GM23248 (cell line): Measurements from ENCODE around the gene ACY1. TPM values are rescaled to one million over a fixed set of nuclear protein-coding genes. Genes with fewer than 3 reads are reported as not detected.

Source experiments
- DNase-seq: peaks from one replicate; pipeline ENCODE4 v3.0.0-alpha.2; 2015
- H2AFZ ChIP-seq: fragments of 200-600 bp; sonication (generic); 2 replicates; pipeline ENCODE4 v1.6.1; 2016; ENCODE audit warnings: antibody characterized with exemption
- H3F3A ChIP-seq: fragments of 200-600 bp; sonication (generic); 2 replicates; pipeline ENCODE4 v1.6.1; 2016; ENCODE audit warnings: mild to moderate bottlenecking, antibody characterized with exemption, mixed run types; ENCODE audit not compliant: insufficient read depth
- H3K27ac ChIP-seq: fragments of 200-600 bp; sonication (generic); 2 replicates; pipeline ENCODE4 v1.5.1; 2016; ENCODE audit warnings: mild to moderate bottlenecking
- H3K27me3 ChIP-seq: fragments of 200-600 bp; sonication (generic); replicated peaks from 2 replicates; pipeline ENCODE4 v1.6.1; 2016; ENCODE audit warnings: mild to moderate bottlenecking; ENCODE audit not compliant: insufficient read depth
- H3K36me3 ChIP-seq: fragments of 200-600 bp; sonication (generic); 2 replicates; pipeline ENCODE4 v1.6.1; 2016; ENCODE audit warnings: low read depth, mild to moderate bottlenecking
- H3K4me1 ChIP-seq: fragments of 200-600 bp; sonication (generic); 2 replicates; pipeline ENCODE4 v1.6.1; 2016; ENCODE audit warnings: mild to moderate bottlenecking; ENCODE audit not compliant: insufficient read depth
- H3K4me2 ChIP-seq: fragments of 200-600 bp; sonication (generic); one replicate; pipeline ENCODE4 v1.6.1; 2016; ENCODE audit warnings: mild to moderate bottlenecking; ENCODE audit not compliant: unreplicated experiment
- H3K4me3 ChIP-seq: fragments of 200-600 bp; sonication (generic); 2 replicates; pipeline ENCODE4 v1.5.1; 2016; ENCODE audit warnings: mild to moderate bottlenecking
- H3K79me2 ChIP-seq: fragments of 200-600 bp; sonication (generic); 2 replicates; pipeline ENCODE4 v1.6.1; 2016; ENCODE audit warnings: mild to moderate bottlenecking; ENCODE audit not compliant: insufficient read depth
- H3K9ac ChIP-seq: fragments of 200-600 bp; sonication (generic); 2 replicates; pipeline ENCODE4 v1.6.1; 2016; ENCODE audit warnings: mild to moderate bottlenecking
- H3K9me2 ChIP-seq: fragments of 200-600 bp; sonication (generic); 2 replicates; pipeline ENCODE4 v1.6.1; 2016; ENCODE audit warnings: mixed run types, mild to moderate bottlenecking, moderate library complexity; ENCODE audit not compliant: insufficient read depth
- H3K9me3 ChIP-seq: fragments of 200-600 bp; sonication (generic); one replicate; pipeline ENCODE4 v1.6.1; 2017; ENCODE audit warnings: low read depth
- H4K20me1 ChIP-seq: fragments of 200-600 bp; sonication (generic); 2 replicates; pipeline ENCODE4 v1.6.0; 2016; ENCODE audit not compliant: insufficient read depth
- EZH2 ChIP-seq: fragments of 200-600 bp; sonication (generic); IDR thresholded peaks from 2 replicates; pipeline ENCODE4 v1.6.1; 2018; ENCODE audit warnings: antibody characterized with exemption, mild to moderate bottlenecking; ENCODE audit not compliant: insufficient read depth, poor library complexity, severe bottlenecking
- EZH2phosphoT487 ChIP-seq: fragments of 200-600 bp; sonication (generic); IDR thresholded peaks from 2 replicates; pipeline ENCODE4 v1.6.1; 2018; ENCODE audit warnings: antibody characterized with exemption, moderate library complexity, mild to moderate bottlenecking, low read depth; ENCODE audit not compliant: insufficient read depth
- WGBS, 2 experiments: methylation state at CpG; one replicate each; pipeline ENCODE4 v1.1.6; 2015 to 2017; ENCODE audit warnings: low lambda C conversion rate in 2 of 2, low coverage in 1 of 2; ENCODE audit errors: missing lambda C conversion rate in 2 of 2; 5-methylcytosine and 5-hydroxymethylcytosine counted together
- in situ Hi-C: fragments of 300-500 bp; cut with MboI; formaldehyde crosslinking; loops from 2 replicates; pipeline ENCODE4 v1.15.0; 2020
- polyA plus RNA-seq: library from polyadenylated mRNA; unstranded; fragments of >200 nt; fragmentation: Nextera tagmentation; extraction: Ambion mirVana; gene quantifications from 2 replicates; pipeline ENCODE4 v1.2.1, GENCODE V29; 2016
- total RNA-seq: library from RNA; depleted of rRNA; stranded (reverse); fragments of >200 nt; shearing (Covaris generic); gene quantifications from 2 replicates; pipeline ENCODE4 v1.2.3, GENCODE V29; 2014

Gene ACY1
- total and polyA plus RNA-seq, 2 experiments from 2014 or later, result 35.8 to 73.6 TPM

GRCh38 chr3:52025453-52025852, 42.1 kb downstream of the ACY1 start:
- Histone ChIP-seq H3K9me3 (no peaks in the 10 kb centered on the region), H3K79me2 (no peaks in the 10 kb centered on the region), H2AFZ (no peak overlapping the region), H3K4me2 (no peak overlapping the region), H3K27me3 (no peaks in the 10 kb centered on the region), H3K9ac (no peak overlapping the region), H3F3A (no peaks in the 10 kb centered on the region), H3K4me1 (peaks cover 4% of the 10 kb centered on the region; the same call in 1 of the 2 replicates), H3K4me3 (no peak overlapping the region), H3K27ac (no peak overlapping the region), H3K36me3 (no peaks in the 10 kb centered on the region), H4K20me1 (no peaks in the 10 kb centered on the region), H3K9me2 (no peaks in the 10 kb centered on the region)
- DNase-seq, result no peak
- in situ Hi-C loops, result no loop called here
- TF ChIP-seq EZH2phosphoT487 (no peak), EZH2 (no peak)
- 80 to 91% methylated on average over 7 of the region's 7 CpGs for WGBS, 2 experiments

GRCh38 chr3:52026041-52026440, 42.7 kb downstream of the ACY1 start:
- Histone ChIP-seq H3F3A (no peaks in the 10 kb centered on the region), H3K27me3 (no peaks in the 10 kb centered on the region), H2AFZ (no peak overlapping the region), H3K27ac (no peak overlapping the region), H3K36me3 (no peaks in the 10 kb centered on the region), H3K4me3 (no peak overlapping the region), H3K4me1 (peaks cover 4% of the 10 kb centered on the region; the same call in 1 of the 2 replicates), H4K20me1 (no peaks in the 10 kb centered on the region), H3K9me2 (no peaks in the 10 kb centered on the region), H3K79me2 (no peaks in the 10 kb centered on the region), H3K9me3 (no peaks in the 10 kb centered on the region), H3K4me2 (no peak overlapping the region), H3K9ac (no peak overlapping the region)
- in situ Hi-C loops, result no loop called here
- DNase-seq, result no peak
- TF ChIP-seq EZH2phosphoT487 (no peak), EZH2 (no peak)
- 43 to 64% methylated on average over 4 of the region's 4 CpGs for WGBS, 2 experiments

- no peak for TF ChIP-seq EZH2
- no peak for TF ChIP-seq EZH2phosphoT487
- H3K9ac ChIP-seq, result no peak overlapping the region
- H3K4me2 ChIP-seq, result no peak overlapping the region
- no peaks in the 10 kb centered on the region for H3K9me2 ChIP-seq
- no peaks in the 10 kb centered on the region for H3K9me3 ChIP-seq
- H3K27me3 ChIP-seq, result no peaks in the 10 kb centered on the region
- no peaks in the 10 kb centered on the region for H3K4me1 ChIP-seq
- H3K36me3 ChIP-seq, result no peaks in the 10 kb centered on the region
- no peaks in the 10 kb centered on the region for H4K20me1 ChIP-seq
- in situ Hi-C loops, result no loop called here
- WGBS, 2 experiments, result 73 to 82% methylated on average over 10 to 12 of the region's 12 CpGs
- H3K27ac ChIP-seq, result no peak overlapping the region
- no peak overlapping the region for H3K4me3 ChIP-seq
- no peak overlapping the region for H2AFZ ChIP-seq
- no peaks in the 10 kb centered on the region for H3F3A ChIP-seq
- peak; percentile 62 for DNase-seq
- no peaks in the 10 kb centered on the region for H3K79me2 ChIP-seq
These were observed 45.2 kb downstream of the ACY1 start for GRCh38 chr3:52028572-52028971.

GRCh38 chr3:52029053-52029452, 45.7 kb downstream of the ACY1 start:
- WGBS, 2 experiments, result 43 to 48% methylated on average over 7 to 9 of the region's 9 CpGs
- TF ChIP-seq EZH2, result no peak
- TF ChIP-seq EZH2phosphoT487, result no peak
- Histone ChIP-seq H3K4me3 (no peak overlapping the region), H3K79me2 (no peaks in the 10 kb centered on the region), H3K4me2 (no peak overlapping the region), H3K9ac (no peak overlapping the region), H2AFZ (no peak overlapping the region), H3K4me1 (no peaks in the 10 kb centered on the region), H3K9me2 (no peaks in the 10 kb centered on the region), H3K9me3 (no peaks in the 10 kb centered on the region), H3K27ac (no peak overlapping the region), H3K27me3 (no peaks in the 10 kb centered on the region), H3K36me3 (no peaks in the 10 kb centered on the region), H4K20me1 (no peaks in the 10 kb centered on the region), H3F3A (no peaks in the 10 kb centered on the region)
- no peak for DNase-seq
- in situ Hi-C loops, result no loop called here

GRCh38 chr3:52029535-52029934, 46.2 kb downstream of the ACY1 start:
- H3F3A ChIP-seq, result no peaks in the 10 kb centered on the region
- H3K36me3 ChIP-seq, result no peaks in the 10 kb centered on the region
- TF ChIP-seq EZH2phosphoT487, result no peak
- no peak for TF ChIP-seq EZH2
- H3K4me1 ChIP-seq, result no peaks in the 10 kb centered on the region
- no peak overlapping the region for H3K4me2 ChIP-seq
- no peaks in the 10 kb centered on the region for H3K9me3 ChIP-seq
- DNase-seq, result no peak
- no peaks in the 10 kb centered on the region for H3K27me3 ChIP-seq
- no peak overlapping the region for H3K27ac ChIP-seq
- H3K9me2 ChIP-seq, result no peaks in the 10 kb centered on the region
- no peaks in the 10 kb centered on the region for H4K20me1 ChIP-seq
- in situ Hi-C loops, result no loop called here
- no peak overlapping the region for H3K4me3 ChIP-seq
- H2AFZ ChIP-seq, result no peak overlapping the region
- H3K79me2 ChIP-seq, result no peaks in the 10 kb centered on the region
- H3K9ac ChIP-seq, result no peak overlapping the region
- WGBS, 2 experiments, result 84 to 86% methylated on average over 9 to 10 of the region's 10 CpGs
